Activated CD4-positive, alpha-beta T cell treated with anti-CD3 and anti-CD28 coated beads for 4 hours (primary cell): Measurements from ENCODE around the gene TMEM117.
"Not testable (repeated sequence)": the region's sequence is repeated elsewhere in the genome, so short reads cannot be mapped to it uniquely, and the experiment has no call there.

ENCODE experiments used
- DNase-seq, 2 donors: peaks; one replicate each; pipeline ENCODE4 v3.0.0-alpha.2; 2020

Gene TMEM117

DNA sequence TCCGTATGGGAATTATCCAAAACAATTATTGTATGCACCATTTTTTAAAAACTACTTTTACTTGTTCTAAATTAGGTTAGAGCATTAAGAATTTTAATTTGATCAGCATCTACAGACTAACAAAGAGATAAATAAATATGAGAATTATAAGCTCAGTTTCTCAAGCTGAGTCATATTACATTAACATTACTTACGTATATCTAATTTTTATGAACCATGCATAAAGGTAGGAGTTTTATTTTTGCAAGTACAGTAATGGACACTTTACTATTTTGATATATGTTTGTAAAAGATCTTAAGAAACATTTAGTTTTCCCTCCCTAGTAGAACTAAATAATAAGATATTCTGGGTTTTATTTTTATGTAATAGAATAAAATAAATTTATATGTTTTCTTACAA, 410.1 kb downstream of the TMEM117 start:
- DNase-seq, result no peak

GRCh38 chr12:44246482-44247105, 410.7 kb downstream of the TMEM117 start:
- DNase-seq, result no peak

GRCh38 chr12:44247588-44247987, 411.7 kb downstream of the TMEM117 start:
- DNase-seq, result no peak

DNA sequence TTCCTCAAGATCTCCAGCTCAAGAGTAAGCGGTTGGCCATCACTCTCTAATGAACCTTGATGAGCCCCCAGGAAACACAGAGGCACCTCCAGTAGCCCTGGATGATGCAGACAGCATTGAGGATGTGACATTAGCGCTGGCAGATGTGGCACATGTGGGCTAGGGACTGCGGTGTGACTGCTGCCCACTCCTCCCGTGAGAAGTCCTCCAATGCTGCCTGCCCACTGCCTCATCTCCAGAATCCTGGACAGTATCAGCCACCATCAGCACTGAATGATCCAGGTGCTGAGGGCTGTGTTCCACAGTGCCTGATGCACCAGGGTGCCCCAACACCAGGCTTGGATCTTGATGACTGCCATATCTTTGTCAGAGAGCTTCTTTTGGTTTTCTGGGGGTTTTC, 412.6 kb downstream of the TMEM117 start:
- DNase-seq, result no peak

DNA sequence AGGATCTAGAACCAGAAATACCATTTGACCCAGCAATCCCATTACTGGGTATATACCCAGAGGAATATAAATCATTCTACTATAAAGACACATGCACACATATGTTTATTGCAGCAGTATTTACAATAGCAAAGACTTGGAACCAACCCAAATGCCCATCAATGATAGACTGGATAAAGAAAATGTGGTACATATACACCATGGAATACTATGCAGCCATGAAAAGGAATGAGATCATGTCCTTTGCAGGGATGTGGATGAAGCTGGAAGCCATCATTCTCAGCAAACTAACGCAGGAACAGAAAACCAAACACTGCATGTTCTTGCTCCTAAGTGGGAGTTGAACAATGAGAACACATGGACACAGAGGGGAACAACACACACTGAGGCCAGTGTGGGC, 414.6 kb downstream of the TMEM117 start:
- not testable (repeated sequence) for DNase-seq

DNA sequence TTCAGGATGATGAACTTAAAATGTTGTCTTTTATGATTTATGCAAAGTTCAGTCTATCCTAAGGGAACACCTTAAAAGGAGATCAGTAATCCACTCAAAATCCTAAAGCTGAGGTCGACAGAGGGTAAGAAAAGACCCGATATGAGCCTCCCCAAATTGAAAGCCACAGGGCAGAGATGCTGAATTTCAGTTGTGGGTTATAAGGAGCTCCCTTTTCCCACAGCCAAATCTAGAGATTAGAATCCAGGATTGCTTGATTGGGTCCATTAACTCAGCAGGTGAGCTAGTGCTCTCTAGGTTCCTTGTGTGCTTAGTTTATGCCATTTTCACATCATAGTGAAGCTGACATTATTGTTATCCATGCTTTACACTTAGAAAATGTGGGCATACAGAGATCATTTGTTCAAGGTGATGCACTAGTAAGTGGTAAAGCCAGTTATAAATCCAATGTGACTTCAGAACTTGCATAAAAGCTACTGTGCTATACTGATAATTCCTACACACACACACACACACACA, 417.5 kb downstream of the TMEM117 start:
- DNase-seq, result no peak

- DNase-seq, result no peak
Measured at GRCh38 chr12:44258246-44258645, 422.4 kb downstream of the TMEM117 start.

- no peak for DNase-seq
Measured at GRCh38 chr12:44259890-44260289, 424.0 kb downstream of the TMEM117 start.

GRCh38 chr12:44260581-44260980, 424.7 kb downstream of the TMEM117 start:
- DNase-seq, result no peak

DNA sequence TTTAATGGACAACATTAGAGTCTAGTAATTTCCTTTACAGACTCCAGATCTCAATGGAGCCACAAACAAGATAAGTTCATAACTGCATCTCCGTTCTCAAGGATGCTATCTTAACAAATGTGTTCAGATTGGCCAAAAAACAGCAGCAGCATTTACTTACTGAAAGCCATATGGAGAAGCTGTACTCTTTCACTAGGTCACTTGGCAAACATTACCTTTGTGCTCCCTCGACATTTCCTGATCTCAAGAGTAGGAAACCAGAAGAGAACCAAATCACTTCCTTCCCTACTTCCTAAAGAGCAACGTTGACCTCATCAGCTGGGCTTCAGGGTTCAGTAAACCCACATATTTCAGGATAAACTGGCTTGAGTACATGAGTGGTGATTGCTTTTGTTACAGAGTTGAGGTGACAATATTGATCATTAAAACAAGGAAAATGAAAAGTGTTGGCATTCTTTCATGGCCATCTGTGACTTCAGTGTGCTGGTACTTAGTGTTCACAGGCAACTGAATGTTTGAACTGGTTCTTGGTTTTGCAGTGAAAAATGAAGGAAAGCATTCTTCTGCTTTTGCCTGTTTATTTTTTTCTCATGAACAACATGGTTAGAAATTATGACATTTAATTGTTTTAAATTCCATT, 449.6 kb downstream of the TMEM117 start:
- DNase-seq, result no peak

GRCh38 chr12:44286336-44286735, 450.5 kb downstream of the TMEM117 start:
- no peak for DNase-seq

DNA sequence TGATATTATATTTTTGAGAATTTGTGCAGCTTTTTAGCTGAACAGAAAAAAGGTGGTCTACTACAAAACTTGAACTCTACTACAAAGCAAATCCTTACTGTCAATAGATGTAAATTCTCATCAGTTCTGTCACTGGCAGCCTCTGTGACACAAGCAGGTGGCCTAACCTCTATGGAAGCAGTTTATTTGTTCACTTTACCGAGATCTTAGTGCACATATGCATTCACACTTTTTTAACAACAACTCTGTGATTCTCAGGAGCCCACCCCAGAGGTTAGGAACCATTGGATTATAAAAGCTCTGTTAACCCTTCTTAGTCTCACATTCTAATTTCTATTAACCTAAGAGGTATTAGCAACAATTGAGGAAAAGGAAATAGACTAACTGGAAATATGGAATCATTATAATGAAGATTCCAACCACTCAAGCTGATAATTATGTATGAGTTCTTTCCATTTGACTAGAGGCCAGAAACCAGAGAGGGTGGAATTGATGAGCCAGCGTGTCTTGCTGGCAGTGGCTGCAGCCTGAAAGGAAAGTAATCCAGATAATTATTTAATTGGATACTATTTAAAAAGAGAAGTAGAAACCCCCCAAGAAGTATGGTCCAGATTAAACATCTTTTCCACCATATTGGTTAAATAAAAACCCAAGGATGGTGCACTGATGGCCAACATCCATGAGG, 451.1 kb downstream of the TMEM117 start:
- DNase-seq, result no peak

- DNase-seq, result no peak
Measured at GRCh38 chr12:44287545-44287944, 451.7 kb downstream of the TMEM117 start.

- DNase-seq, result no peak
Measured at GRCh38 chr12:44294649-44295048, 458.8 kb downstream of the TMEM117 start.

GRCh38 chr12:44295958-44296623, 460.2 kb downstream of the TMEM117 start:
- DNase-seq, result no peak

- no peak for DNase-seq
Measured at GRCh38 chr12:44296624-44297197, 460.8 kb downstream of the TMEM117 start.

DNA sequence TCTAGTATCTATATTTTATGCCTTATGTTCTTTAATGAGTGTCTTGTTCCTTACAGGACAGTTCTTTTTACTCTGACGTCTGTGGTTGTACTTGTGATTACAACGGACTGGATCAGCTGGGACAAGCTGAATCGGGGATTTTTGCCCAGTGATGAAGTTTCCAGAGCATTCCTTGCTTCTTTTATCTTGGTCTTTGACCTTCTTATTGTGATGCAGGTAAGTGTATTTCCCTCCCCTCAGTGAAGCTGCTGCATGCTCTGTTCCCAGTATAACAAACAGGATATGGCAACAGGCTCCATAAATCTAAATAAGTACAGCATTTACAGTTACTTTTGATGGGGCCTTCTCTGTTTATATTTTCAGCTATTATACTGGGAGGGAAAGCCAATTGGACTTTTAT, 463.6 kb downstream of the TMEM117 start:
- no peak for DNase-seq

GRCh38 chr12:44307506-44308168, 471.8 kb downstream of the TMEM117 start:
- DNase-seq, result no peak

DNA sequence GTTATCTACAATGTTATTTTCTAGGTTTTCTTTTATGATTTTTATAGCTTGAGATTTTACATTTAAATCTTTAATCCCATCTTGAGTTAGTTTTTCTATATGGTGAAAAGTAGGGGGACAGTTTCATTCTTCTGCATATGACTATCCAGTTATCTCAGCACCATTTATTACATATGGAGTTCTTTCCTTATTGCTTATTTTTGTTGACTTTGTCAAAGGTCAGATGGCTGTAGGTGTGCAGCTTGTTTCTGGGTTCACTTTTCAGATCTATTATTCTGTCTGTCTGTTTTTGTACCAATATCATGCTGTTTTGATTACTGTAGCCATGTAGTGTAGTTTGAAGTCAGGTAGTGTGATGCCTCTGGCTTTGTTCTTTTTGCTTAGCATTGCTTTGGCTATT, 477.3 kb downstream of the TMEM117 start:
- no peak for DNase-seq

DNA sequence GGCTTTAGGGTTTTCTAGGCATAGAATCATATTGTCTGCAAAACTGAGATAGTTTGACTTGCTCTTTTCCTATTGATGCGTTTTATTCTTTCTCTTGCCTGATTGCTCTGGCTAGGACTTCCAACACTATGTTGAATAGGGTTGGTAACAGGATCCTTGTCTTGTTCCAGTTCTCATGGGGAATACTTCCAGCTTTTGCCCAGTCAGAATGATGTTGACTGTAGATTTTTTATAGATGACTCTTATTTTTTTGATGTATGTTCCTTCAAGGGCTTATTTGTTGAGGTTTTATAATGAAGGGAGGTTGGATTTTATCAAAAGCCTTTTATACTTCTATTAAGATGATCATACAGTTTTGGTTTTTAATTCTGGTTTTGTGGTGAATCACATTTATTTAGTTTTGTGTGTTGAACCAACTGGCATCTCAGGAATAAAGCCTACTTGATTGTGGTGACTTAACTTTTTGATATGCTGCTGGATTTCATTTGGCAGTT, 478.2 kb downstream of the TMEM117 start:
- DNase-seq, result no peak

- no peak for DNase-seq
Measured at GRCh38 chr12:44317651-44318126, 481.8 kb downstream of the TMEM117 start.

DNA sequence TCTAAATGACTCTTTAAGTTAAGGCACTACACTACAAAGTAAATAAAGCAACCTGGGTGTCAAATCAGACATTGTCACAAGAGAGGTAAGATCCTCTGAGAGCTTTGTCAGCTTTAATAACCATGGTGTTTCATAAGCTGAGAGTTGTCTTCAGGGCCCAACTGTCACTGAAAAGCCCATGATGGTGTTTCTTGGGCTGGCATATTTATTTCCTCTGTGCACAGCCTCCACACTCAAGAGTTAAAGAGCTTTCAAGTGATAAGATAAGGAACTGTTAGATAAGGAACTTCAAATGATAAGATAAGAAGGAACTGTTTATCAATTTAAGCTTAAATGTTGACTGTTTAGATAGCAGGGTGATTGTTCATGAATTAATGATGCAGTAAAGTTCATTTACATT, 495.4 kb downstream of the TMEM117 start:
- no peak for DNase-seq
